HG03060 (cell line): ENCODE measurements around the gene SGPL1.
"Not testable (repeated sequence)": the region's sequence is repeated elsewhere in the genome, so short reads cannot be mapped to it uniquely, and the experiment has no call there.

Source experiments
- ATAC-seq: cut with Tn5 transposase; IDR thresholded peaks from one replicate; pipeline ENCODE4 v1.9.1; 2021; ENCODE audit warnings: low read depth, moderate number of reproducible peaks; ENCODE audit not compliant: unreplicated experiment

The SGPL1 gene

DNA sequence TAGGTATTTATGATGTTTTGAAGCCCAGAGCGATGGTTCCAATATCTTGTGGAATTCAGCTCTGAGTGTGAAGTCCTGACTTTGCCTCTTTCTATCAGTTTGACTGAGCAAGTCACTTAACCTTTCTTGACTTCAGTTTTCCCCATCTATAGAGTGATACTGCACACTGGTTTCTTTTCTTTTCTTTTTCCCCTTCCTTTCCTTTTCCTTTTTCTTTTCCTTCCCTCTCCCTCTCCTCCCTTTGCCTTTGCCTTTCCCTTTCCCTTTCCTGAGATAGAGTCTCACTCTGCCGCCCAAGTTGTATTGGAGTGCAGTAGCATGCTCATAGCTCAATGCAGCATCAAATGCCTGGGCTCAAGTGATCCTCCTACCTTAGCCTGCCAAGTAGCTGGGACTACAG, 20.6 kb downstream of the SGPL1 start:
- no peak for ATAC-seq

DNA sequence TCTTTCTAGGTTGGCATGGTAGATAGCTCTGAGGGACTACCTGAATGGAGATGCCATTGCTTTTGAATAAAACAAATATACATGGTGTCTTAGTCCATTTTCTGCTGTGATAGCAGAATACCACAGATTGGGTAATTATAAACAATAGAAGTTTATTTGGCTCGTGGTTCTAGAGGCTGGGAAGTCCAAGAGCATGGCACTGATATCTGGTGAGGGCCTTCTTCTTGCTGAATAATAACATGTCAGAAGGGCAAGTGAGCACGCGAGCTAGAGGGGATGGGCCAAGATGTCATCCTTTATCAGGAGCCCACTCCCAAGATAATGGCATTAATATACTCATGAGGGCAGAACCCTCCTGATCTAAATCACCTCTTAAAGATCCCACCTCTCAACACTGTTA, 21.9 kb downstream of the SGPL1 start:
- ATAC-seq, result no peak

DNA sequence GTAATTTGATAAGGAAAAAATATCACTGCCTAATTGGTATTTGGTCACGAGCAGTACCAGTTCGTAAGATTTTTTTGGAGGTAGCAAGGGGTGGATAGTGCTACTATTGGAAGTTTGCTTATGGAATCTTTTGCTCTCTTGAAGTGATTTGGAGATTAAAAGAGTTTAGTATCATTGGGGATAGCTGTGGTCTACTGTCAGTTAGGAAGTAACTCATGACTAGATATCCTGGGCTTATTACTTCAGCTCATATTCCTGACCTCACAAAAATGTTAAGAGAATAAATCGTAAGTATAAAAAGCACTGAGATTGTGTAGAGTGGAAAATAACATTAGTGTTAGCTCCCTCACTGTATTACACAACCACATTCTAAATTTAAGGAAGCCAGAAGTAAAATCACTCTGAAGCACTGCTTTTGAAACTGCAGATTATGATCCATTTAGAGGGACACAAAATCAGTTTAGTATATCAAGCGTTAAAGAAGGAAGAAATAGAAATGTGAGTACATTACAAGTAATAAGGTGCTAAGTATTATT, 22.6 kb downstream of the SGPL1 start:
- ATAC-seq, result no peak

DNA sequence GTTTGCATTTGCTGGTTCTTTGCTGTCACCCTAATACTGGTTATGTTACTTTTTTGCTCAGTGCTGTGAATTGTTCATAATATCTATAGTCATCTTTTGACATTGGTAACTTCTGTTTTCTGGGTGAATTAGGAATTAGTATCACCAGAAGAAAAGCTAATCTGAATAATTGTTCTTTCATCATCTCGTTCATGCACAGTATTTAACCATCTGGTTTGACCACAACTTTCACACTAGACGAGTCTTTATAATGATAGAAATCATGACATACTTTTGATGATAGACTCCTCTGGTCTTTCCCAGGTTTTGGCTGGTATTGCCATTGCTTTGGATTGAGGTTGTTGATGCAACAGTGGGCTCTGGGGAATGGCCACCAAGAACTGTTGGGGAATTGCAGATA, 25.1 kb downstream of the SGPL1 start:
- ATAC-seq, result no peak

DNA sequence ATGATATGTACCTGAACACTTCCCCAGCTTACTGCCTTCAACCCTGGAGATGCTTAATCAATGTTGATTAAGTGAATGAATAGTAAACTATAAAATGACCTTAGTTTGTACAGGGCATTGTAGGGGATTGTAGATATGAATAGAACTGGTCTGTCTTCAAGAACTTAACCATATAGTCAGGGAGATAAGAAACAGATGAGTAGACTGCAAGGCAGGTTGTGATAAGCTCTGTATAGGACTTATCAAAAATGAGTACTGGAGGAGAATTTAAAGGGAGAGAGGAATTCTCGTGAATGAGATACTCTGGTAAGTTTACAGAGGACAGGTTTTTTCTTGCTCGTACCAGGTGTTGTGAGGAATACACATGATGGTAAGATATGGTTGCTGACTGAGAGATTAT, 27.6 kb downstream of the SGPL1 start:
- ATAC-seq, result no peak

DNA sequence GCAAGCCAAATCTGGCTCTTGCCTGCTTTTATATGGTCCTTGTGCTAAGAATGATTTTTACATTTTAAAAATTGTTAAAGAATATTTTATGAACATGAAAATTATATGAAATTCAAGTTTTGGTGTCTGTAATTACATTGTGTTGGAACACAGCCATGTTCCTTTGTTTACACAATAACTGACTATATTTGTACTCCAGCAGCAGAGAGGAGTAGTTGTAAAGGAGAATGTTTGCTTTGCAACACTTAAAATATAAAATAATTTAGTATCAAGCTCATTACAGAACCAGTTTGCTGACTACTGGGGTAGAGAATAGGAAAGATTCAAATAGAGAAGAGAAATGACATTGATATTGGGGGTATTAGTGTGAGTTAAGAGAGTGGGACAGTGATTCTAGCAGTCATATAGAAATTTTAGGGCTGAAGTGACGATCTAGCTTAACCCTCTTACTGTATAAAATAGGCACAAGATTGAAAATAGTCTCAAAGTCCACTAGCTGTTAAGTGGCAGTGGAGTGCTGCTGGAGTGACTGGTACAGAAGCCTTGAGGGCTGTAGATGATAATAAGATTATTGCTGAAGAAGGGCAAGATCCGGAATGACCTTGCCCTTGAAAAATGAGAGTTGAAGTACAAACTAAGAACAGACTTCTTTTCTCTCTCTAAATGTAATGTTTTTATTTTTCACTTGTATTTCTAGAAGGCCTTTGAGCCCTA, 28.2 kb downstream of the SGPL1 start:
- no peak for ATAC-seq

DNA sequence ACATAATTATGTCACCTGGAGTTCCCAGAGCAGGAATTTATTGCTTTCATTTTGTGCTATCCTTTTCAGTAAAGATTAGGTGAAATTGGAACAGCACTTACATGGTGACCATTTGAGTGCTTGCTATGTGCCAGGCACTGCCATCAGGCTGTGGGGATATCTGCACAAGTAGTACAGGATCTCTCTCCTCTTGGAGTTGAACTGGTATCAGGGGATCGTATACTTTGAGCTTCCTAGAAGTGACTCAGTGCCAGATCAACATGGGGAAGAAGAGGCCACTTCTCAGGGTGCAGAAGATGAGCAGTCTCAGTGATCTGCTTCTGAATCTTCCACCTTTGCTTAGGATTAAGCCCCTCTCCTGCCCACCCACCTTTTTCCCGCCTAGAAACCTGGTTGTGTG, 29.5 kb downstream of the SGPL1 start:
- ATAC-seq, result no peak

DNA sequence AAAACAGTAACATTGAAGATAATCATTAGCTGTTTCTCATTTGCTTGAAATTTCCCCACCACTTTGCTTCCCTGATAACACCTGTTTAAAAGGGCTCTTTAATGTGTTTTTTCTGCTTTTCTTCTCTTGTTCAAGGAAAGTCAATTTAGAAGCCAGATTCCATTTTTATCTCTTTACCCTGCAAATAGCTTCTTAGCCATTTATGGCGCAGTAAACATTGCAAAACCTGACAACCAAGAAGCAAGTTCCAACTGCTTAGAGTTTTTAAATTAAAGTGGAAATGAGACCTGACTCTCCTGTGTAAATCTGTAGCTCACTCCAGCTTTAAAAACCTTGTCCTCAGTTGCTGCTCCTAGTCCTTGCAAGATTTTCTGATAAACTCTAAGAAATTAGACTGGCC, 30.1 kb downstream of the SGPL1 start:
- ATAC-seq, result no peak

DNA sequence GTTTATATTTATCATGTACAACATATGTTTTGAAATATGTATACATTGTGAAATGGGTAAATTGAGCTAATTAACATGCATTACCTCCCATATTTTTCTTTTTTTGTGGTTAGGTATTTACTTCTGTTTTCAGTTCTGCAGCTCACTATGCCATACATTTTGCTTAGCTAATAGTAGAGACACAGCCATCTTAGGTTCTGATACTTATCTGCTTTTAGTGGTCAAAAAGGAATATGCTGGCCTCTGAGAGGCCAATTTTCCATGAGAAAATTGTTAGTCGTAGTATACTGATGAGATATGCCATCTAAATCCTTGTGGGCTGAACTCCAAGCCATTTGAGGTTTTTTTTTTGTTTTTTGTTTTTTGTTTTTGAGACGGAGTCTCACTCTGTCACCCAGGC, 31.0 kb downstream of the SGPL1 start:
- no peak for ATAC-seq

DNA sequence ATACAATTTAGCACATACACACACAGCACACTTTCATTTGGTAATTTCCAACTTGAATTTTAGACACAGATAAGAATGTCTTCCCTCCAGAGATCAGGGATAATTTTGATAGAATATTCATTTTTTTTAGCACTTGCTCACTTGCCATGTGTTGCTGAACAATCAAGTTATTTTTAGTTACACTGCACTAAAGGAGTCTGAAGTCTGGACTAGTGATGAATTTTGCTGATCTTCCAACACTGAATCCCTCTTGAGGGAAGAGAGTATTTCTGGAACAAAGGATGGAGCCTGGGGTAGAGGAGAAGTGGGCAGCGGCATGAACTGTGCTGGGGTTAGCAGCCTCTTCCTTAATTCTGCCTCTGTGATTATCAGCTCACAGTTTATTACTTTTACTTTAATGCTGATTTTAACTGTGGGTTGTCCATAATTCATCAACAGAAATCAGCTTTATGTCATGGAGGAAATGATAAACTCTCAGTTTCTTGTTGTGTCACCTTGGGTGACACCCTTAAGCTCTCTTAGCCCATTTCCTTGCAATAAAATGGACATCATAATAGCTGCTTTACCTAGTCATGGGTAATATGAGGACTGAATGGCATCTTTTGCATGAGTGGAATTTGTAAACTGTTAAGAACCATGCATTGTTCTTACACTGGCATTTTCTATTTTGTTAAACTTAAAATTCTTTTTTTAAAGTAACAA, 32.1 kb downstream of the SGPL1 start:
- ATAC-seq, result no peak

DNA sequence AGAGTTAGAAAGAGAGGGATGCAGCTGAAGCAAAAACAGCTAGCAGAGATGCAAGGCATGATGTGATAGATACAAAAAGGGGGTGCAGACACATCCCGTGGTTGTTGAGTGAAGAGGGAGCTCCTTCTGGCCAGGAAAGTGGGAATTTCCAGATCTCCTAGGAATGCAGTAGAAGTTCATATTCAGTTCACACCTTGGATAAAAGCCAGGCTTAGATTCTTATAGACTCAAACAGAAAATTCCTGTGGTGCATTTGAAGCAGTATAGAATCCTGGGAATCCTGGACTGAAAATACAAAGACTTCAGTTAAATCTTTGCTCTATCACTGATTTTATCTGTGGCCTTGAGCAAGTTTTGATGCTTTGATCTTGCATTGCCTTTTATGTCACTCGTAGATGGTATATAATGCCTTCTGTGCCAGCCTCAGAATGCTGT, 33.9 kb downstream of the SGPL1 start:
- no peak for ATAC-seq

DNA sequence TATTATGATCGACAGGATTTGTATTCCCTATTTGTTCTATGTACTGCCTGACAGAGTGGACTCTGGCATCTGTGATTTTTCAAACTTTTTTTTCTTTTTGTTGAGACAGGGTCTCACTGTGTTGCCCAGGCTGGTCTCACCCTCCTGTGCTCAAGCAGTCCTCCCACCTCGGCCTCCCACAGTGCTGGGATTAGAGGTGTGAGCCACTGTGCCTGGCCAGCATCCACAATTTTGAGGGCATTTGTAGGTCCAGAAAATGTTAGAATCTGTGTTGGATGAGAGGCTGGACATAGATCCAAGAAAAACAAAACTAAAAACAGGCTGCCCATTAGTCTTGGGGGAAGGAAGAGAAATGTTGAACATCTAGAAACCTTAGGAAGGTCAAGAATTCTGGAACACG, 34.3 kb downstream of the SGPL1 start:
- no peak for ATAC-seq

DNA sequence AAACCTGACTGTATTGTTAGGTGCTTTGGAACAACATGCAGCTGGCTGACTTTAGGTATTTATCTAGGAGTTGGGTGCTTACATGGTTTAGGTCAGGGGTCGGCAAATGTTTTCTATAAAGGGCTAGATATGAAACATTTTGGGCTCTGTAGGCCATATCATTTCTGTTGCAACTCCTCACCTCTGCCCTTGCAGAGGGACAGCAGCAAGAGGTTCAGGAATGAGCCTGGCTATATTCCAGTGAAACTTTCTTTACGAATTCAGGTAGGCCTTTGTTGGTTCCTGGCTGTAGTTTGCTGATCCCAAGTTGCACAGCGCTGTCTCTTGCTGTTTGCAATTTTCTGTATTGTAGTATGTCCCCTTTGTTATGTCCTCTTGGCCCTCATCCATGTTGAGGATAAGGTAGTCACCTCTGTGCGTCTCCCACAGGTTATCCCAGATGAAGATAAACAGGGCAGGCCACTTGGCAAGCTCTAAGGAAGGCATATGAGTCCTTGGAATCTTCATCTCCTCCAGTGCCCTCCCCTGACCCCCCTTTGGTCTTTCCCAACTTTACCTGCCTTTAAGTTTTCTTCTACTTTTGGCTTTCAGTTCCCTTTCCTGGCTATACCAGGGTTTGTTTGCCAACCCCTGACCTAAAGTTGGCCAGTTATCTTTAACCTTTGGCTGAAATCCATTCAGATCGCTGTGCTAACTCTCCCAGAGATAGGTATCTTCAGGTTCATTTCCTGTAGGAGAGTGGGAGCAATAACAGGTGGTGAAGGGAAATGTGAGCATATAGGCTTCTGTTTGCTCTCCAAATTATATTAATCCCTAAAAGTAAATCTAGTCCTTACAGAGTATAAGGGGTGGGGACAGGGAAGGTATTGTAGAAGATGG, 36.1 kb downstream of the SGPL1 start:
- ATAC-seq, result no peak

DNA sequence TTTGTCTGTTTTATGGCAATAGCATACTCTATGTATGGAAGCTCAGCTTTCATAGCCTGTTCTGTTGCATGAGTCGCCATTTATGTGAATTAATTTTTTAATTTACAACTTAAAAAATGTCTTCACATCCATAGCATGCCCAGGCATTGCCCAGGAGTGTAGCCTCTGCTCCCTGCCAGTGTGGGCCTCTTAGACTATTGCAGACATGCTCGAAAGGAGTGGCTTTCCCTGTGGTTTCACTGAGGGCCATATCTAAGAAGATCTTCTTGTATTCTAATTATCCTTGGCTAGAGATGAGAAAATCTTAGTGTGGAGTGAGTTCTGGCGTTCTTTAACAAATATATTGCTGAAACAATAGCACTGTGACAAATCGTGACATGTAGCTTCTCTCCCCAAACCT, 37.3 kb downstream of the SGPL1 start:
- ATAC-seq, result no peak

DNA sequence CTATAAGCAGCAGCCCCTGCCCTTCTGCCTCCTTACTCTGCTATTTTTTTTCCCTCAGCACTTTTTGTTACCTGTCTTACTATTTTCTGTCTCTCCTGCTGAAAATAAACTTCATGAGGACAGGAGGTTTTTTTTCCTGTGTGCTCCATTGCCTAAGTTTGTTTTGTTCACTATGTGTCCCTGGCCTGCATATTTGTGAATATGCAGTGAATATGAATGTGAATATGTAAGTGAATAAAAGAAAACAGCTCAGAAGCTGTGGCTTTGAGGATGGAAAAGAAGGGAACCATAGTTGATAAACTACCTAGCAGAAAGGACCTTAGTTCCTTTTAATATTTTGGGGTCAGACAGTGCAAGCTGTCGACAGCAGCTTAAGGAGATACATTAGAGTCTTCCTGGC, 37.7 kb downstream of the SGPL1 start:
- no peak for ATAC-seq

DNA sequence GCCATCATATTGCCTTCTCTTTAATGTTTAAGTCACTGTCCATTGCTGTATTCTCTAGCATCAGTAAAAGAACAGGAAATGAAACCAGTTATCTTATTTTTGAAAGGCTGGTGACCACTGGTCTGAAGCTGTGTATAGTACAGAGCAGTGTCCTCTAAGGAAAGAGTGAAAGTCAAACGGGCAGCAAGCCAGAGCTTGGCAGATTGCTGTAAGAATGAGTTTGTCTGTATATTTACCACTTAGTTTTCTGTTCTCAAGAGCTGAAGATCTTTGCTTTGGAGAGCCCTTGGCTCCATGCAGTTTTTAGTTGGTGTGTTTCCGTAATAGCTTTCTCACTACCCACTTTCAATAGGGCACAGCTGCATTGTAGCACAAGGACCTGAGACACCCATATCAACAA, 40.7 kb downstream of the SGPL1 start:
- ATAC-seq, result no peak

DNA sequence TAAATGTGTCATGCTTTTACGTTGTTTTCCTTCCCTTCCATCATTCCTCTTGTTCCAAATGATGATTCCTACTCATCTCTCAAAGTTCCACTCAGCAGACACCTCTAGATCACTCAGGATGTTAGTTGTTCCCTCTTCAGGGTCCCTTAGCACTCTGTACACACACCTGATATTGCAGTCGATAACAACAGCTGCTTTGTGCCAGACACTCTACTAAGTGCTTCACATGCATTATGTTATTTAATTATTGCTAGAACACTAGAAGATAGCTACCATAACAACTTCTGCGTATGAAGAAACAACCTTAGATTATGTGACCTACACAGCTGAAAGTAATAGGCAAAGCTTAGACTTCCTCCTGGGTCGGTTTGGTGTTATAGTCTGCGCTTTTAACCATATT, 43.0 kb downstream of the SGPL1 start:
- no peak for ATAC-seq

DNA sequence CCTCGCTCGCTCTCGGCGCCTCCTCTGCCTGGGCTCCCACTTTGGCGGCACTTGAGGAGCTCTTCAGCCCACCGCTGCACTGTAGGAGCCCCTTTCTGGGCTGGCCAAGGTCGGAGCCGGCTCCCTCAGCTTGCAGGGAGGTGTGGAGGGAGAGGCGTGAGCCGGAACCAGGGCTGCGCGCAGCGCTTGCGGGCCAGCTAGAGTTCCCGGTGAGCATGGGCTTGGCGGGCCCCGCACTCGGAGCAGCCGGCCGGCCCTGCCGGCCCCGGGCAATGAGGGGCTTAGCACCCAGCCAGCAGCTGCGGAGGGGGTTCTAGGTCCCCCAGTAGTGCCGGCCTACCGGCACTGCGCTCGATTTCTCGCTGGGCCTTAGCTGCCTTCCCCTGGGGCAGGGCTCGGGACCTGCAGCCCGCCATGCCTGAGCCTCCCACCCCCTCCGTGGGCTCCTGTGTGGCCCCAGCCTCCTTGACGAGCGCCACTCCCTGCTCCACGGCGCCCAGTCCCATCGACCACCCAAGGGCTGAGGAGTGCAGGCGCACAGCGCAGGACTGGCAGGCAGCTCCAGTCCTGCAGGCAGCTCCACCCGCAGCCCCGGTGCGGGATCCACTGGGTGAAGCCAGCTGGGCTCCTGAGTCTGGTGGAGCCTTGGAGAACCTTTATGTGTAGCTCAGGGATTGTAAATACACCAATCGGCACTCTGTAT, 45.9 kb downstream of the SGPL1 start:
- not testable (repeated sequence) for ATAC-seq

DNA sequence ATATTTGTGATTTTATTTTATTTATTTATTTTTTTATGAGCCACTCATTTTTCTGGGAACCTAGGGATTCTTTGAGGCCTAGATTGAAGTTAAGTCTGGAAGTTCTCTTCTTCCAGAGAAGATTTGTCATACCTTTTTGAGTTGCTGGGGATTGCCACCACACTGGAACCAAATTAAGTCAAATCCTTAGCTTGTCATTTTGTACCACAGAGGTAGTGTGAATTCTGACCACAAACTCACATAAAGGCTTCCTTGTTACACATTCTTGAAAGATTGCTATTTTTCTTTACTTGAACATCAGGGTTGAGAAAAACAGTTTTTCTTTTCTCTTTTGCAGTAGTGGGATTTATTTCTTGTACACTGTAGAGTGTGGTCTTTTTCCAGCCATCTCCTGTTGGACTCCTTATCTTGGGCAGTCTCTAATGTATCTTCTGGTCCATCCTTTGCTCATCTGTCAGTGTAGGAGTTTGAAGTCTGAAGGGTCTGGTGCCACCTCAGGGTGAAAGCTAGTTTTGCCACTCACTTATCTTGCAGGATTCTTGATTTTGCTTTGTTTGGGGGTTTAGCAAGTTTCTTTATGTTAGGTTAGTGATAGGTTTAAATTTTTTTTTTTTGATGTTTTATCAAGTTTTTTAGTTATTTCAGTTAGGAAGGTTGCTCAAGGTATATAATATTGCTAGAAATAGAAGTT, 47.9 kb downstream of the SGPL1 start:
- ATAC-seq, result no peak

DNA sequence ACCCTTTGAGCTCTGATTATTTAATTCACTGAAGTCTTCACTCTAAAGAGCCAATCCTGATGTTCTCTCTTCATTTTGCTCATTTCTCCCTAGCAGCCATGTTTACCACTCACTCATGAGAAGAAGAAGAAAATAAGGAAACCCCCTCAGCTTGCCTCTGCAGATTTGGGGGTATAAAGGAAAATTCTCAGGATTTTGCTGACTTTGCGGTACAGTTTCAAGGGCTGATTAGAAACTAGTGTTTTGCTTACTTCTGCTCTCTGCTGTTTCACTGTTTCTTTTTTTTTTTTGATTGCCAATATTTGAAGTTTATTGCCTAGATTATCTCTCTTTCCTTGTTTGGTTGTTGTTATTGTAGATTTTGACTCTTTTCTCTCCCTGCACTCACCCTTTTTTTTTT, 49.2 kb downstream of the SGPL1 start:
- no peak for ATAC-seq
